GM12801 (cell line): ENCODE results near the gene TSPAN32.

Experiments
- TF ChIP-seq, protein P1 (sequence below): IDR thresholded peaks from one replicate; pipeline ENCODE4 v1.5.1; 2011; ENCODE audit warnings: control low read depth; ENCODE audit not compliant: insufficient read length; ENCODE audit errors: extremely low read depth

TSPAN32 gene

DNA sequence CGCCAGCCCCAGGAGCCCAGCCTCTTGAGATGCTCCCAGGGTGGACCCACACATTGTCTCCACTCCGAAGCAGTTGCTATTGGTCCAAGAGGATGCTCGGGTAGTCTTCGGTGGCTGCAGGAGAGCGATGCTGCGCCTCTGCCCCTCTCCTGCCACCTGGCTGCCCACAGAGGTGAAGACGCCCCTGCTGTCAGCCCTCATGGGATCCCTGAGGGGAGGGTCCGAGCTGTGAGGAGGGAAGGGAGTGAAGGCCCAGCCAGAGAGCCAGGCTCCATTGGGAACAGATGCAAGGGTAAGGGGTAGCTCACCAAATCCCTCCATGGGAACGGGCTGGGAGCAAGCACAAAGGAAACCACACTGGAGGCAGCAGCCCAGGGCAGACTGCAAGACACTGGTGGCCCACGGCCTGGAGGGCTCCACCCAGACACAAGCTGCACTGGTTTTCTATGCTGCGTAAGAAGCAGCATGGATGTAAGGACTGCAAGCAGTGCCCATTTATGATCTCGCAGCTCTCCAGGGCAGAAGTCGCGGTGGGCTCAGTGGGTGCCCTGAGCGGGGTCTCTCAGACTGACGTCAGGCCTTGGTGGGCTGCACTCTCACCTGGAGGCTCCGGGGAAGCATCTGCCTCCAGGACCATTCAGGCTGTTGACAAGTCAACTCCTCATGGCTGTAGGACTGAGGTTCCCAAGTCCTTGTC lies 15.7 kb downstream of the TSPAN32 start:
- TF ChIP-seq, protein P1, sequence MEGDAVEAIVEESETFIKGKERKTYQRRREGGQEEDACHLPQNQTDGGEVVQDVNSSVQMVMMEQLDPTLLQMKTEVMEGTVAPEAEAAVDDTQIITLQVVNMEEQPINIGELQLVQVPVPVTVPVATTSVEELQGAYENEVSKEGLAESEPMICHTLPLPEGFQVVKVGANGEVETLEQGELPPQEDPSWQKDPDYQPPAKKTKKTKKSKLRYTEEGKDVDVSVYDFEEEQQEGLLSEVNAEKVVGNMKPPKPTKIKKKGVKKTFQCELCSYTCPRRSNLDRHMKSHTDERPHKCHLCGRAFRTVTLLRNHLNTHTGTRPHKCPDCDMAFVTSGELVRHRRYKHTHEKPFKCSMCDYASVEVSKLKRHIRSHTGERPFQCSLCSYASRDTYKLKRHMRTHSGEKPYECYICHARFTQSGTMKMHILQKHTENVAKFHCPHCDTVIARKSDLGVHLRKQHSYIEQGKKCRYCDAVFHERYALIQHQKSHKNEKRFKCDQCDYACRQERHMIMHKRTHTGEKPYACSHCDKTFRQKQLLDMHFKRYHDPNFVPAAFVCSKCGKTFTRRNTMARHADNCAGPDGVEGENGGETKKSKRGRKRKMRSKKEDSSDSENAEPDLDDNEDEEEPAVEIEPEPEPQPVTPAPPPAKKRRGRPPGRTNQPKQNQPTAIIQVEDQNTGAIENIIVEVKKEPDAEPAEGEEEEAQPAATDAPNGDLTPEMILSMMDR = no peak

DNA sequence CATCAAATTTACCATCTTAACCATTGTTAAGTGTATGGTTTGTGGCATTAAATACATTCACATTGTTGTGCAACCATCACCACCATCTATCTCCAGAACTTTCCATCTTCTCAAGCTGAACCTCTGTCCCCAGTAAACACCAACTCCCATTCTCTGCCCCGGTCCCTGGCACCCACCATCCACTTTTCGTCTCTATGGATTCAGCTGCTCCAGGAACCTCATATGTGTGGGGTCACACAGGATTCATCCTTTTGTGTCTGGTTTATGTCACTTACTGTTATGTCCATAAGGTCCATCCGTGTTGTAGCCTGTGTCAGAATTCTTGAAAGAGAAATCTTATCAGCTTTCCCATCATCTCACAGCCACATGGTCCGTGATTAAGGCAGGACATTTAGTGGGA lies 16.3 kb downstream of the TSPAN32 start:
- TF ChIP-seq, protein P1 = no peak

DNA sequence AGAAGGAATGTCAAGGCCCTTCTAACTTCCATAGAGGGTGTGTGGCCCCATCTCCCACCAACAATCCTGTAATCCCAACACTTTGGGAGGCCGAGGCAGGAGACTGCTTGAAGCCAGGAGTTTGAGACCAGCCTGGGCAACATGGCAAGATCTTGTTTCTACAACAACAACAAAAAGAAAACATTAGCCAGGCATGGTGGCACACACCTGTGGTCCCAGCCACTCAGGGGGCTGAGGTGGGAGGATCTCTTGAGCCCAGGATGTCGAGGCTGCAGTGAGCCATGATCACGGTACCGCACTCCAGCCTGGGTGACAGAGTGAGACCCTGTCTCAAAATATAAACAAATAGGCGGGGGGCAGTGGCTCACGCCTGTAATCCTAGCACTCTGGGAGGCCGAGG lies 16.9 kb downstream of the TSPAN32 start:
- TF ChIP-seq, protein P1 = no peak

DNA sequence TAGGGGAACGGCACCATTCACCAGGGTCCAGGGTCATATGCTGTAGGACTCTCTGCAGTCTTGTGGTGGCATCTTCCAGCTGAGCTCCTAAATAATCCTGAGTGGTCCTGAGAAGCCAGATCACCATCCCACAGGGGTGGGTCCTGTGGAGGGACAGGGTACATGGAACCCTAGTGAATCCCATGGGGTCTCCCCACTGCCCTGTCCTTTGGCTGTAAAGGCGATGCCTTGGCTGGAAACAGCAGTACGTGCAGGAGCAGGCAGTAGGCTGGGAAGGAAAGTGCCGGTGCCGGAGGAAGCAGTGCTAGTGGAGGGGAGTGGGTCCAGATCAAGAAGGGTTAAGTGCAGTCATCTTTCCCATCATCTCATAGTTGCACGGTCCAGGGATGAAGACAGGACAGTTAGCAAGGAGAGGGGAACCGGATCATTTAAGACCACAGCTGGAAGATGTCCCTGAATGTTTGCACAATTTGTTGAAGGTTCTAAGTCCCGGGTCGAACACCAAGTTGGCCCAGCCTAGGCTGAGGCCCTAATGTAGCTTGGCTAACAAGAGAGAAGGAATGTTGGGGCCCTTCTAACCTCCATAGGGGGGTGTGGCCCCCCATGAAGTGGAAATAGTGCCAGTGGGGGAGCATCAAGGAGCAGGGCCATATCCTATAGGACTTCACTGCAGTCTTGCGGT lies 18.1 kb downstream of the TSPAN32 start:
- TF ChIP-seq, protein P1 = no peak

DNA sequence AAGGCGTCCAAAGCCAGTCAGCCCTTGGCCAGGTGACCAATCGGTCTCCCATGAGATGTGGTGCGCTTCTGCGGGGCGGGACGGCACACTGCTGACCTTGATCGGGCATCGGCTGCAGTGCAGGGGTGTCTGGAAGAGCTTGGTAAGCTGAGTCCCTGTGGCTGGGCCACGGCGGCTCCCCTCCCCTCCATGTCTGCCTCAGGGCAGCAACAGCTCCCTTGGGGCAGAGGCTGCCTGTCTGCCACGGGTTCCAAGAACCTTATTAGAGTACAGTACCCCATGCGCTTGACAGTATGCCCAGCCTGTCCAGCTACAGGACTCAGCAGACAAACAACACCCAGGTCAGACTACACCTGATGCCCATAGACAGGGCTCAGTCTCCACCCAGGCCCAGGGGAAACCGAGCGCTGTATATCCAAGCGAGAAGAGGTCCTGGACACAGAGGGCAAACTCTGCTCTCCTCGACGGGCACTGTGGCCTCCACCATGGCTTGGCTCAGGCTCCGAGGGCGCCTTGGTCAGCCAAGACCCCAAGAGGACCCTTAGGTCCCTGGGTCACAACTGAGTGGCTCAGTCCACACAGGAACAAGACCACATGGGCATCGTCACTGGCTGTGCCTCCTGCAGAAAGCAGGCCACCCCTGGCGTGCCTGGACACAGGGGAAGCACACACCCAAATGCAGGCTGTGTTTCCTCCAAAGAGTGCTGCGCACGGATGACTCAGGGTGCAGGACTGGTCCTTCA lies 18.9 kb downstream of the TSPAN32 start:
- TF ChIP-seq, protein P1 = no peak

DNA sequence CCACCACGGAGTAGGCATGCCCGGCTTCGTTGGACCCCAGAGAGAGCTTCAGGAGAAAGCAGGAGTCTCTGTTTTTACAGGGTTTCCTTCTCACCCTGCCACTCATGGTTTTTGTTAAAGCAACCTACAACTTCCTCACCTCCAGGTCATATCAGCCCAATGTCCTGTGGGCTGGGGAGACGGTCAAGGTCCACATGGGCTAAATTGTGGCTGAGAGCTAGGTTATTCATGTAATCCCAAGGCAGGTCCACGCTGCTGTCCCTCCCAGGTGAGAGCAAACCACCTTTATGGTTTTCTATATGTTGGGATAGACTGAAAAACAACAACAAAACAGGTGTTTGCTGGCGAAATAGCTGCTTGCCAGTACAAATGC lies 19.5 kb downstream of the TSPAN32 start:
- TF ChIP-seq, protein P1 = no peak

DNA sequence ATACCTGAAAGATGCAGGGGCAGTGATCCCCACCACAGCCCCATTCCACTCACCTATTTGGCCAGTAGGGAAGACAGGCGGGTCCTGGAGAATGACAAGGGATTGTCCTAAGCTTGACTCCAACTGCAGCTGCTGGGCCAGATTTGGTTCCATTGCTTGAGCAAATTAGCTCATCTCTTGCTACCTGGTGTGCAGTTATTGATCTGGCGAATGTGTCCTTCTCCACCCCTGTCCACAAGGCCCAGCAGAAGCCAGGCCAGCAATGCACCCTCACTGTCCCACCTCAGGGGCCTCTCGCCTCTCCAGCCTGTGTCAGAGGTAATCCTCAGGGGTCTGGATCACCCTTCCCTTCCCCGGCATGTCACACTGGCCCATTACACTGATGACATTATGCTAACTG lies 23.3 kb downstream of the TSPAN32 start:
- TF ChIP-seq, protein P1 = no peak
